RWPE2 (cell line): ENCODE measurements around the gene TRIO.

Source experiments
- ATAC-seq: fragments of 200-7000 bp; cut with Tn5 transposase; 3 replicates; pipeline ENCODE4 v1.9.1; 2021; ENCODE audit warnings: low read depth
- DNase-seq: peaks from one replicate; pipeline ENCODE4 v3.0.0-alpha.2; 2020; ENCODE audit warnings: low spot score
- H3K27ac ChIP-seq: fragments of 450-650 bp; 2 replicates; pipeline ENCODE4 v1.5.1; 2017; ENCODE audit warnings: mild to moderate bottlenecking; ENCODE audit not compliant: poor library complexity, severe bottlenecking
- H3K27me3 ChIP-seq: fragments of 250-450 bp; sonication (Bioruptor Pico); 2 replicates; pipeline ENCODE4 v1.5.1; 2021; ENCODE audit warnings: mild to moderate bottlenecking, moderate library complexity; ENCODE audit not compliant: insufficient read depth, poor library complexity, severe bottlenecking
- H3K36me3 ChIP-seq: fragments of 250-450 bp; sonication (Bioruptor Pico); 2 replicates; pipeline ENCODE4 v1.5.1; 2020; ENCODE audit warnings: low read depth, mild to moderate bottlenecking, moderate library complexity
- H3K4me1 ChIP-seq: fragments of 250-450 bp; sonication (Bioruptor Pico); 2 replicates; pipeline ENCODE4 v1.5.1; 2021; ENCODE audit warnings: mild to moderate bottlenecking, moderate library complexity; ENCODE audit not compliant: insufficient read depth, poor library complexity, severe bottlenecking
- H3K4me3 ChIP-seq: fragments of 250-450 bp; sonication (Bioruptor Pico); 2 replicates; pipeline ENCODE4 v1.5.1; 2021; ENCODE audit warnings: mild to moderate bottlenecking, moderate library complexity; ENCODE audit not compliant: severe bottlenecking
- H3K9me3 ChIP-seq: fragments of 250-450 bp; sonication (Bioruptor Pico); 2 replicates; pipeline ENCODE4 v1.5.1; 2021; ENCODE audit warnings: mild to moderate bottlenecking, moderate library complexity; ENCODE audit not compliant: severe bottlenecking
- TF ChIP-seq, protein P1 (sequence below): fragments of 450-650 bp; IDR thresholded peaks from one replicate; pipeline ENCODE4 v1.5.1; 2017; ENCODE audit warnings: mild to moderate bottlenecking, moderate library complexity; ENCODE audit not compliant: poor library complexity, severe bottlenecking

The TRIO gene

DNA sequence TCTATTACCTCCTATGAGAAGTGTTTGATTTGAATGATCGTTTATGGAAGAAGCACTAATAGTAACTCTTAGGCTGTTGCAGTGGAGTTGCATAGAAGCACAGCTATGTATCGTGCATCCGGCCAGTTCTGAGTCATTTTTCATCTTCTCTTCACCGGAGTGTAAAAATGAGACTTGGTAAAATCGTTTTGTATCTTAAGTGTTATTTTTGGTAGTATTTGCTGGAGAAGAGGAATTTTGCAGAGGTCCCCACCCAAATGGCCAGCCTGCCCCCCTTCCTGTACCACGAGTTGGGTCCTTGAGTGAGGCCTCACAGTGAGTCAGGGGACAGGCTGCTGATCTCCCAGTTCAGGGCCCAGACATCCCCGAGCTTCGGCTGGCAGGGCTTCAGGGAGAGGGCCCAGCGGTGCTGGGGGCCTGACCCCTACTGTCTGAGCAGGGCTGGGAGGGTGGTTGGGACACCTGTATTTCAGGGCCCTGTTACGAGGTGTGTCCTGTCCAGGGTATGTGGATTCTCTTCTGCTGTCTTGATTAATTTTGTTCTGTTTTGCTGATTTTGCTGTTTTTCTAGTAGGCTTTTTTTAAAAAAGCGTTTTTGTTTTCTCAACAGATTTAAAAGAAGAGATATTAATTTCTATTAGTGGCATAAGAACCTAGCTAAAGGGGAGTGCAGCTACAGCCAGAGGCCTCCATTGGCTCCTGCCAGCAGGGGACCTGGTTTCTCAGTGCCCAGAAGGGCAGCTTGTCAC, 210.8 kb downstream of the TRIO start:
- Histone ChIP-seq H3K27ac (no peak overlapping the region), H3K4me3 (no peak overlapping the region), H3K4me1 (no peaks in the 10 kb centered on the region), H3K9me3 (no peaks in the 10 kb centered on the region), H3K36me3 (peaks cover 52% of the 10 kb centered on the region), H3K27me3 (no peaks in the 10 kb centered on the region)
- no peak for ATAC-seq
- TF ChIP-seq, protein P1, sequence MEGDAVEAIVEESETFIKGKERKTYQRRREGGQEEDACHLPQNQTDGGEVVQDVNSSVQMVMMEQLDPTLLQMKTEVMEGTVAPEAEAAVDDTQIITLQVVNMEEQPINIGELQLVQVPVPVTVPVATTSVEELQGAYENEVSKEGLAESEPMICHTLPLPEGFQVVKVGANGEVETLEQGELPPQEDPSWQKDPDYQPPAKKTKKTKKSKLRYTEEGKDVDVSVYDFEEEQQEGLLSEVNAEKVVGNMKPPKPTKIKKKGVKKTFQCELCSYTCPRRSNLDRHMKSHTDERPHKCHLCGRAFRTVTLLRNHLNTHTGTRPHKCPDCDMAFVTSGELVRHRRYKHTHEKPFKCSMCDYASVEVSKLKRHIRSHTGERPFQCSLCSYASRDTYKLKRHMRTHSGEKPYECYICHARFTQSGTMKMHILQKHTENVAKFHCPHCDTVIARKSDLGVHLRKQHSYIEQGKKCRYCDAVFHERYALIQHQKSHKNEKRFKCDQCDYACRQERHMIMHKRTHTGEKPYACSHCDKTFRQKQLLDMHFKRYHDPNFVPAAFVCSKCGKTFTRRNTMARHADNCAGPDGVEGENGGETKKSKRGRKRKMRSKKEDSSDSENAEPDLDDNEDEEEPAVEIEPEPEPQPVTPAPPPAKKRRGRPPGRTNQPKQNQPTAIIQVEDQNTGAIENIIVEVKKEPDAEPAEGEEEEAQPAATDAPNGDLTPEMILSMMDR: no peak
- no peak for DNase-seq

GRCh38 chr5:14355391-14355790, 212.2 kb downstream of the TRIO start:
- Histone ChIP-seq H3K9me3 (no peaks in the 10 kb centered on the region), H3K27me3 (no peaks in the 10 kb centered on the region), H3K27ac (no peak overlapping the region), H3K4me1 (no peaks in the 10 kb centered on the region), H3K4me3 (no peak overlapping the region), H3K36me3 (peaks cover 58% of the 10 kb centered on the region)
- TF ChIP-seq, protein P1: no peak
- DNase-seq (no peak), ATAC-seq (no peak)

DNA sequence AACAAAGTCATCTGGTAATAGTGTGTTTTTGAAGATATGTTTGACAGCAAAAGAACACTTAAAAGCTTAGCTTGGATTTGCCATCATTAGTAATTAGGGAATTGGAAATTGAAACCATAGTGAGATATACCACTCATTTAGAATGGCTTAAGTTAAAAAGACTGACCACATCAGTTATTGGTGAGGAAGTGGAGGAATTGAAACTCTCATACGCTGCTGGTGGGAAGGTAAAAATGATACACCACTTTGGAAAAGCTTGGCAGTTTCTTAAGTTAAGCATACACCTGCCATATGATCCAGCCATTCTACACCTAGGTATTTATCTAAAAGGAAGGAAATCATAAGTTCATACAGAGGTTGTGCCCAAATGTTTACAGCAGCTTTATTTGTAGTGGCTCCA, 213.2 kb downstream of the TRIO start:
- peaks cover 67% of the 10 kb centered on the region for H3K36me3 ChIP-seq
- DNase-seq (no peak), ATAC-seq (no peak)
- H3K27ac ChIP-seq: no peak overlapping the region
- H3K9me3 ChIP-seq: no peaks in the 10 kb centered on the region
- TF ChIP-seq, protein P1: no peak
- H3K4me3 ChIP-seq: no peak overlapping the region
- H3K27me3 ChIP-seq: no peaks in the 10 kb centered on the region
- H3K4me1 ChIP-seq: no peaks in the 10 kb centered on the region

DNA sequence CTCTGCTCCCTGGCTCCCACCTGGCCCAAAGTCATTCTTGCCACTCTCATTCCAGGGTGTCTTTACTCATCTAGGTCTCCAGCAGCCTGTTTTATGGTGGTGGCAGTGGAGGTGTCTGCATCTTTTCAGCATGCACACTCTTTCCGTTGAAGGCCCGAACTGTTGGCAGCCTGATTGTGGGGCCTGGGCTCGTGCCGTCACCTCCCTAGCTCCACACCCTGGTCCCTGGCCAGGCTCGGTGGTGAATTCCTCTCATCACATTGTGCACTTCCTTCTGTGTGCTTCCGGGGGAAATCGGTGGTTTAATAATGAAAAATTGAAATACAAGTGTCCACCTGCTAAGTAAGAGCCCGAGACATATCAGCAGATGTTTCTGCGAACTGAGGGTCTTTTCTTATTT, 214.3 kb downstream of the TRIO start:
- no peak overlapping the region for H3K4me3 ChIP-seq
- no peaks in the 10 kb centered on the region for H3K4me1 ChIP-seq
- no peak overlapping the region for H3K27ac ChIP-seq
- DNase-seq (no peak), ATAC-seq (no peak)
- H3K27me3 ChIP-seq: no peaks in the 10 kb centered on the region
- no peaks in the 10 kb centered on the region for H3K9me3 ChIP-seq
- TF ChIP-seq, protein P1: no peak
- H3K36me3 ChIP-seq: peaks cover 75% of the 10 kb centered on the region

- Histone ChIP-seq H3K4me3 (no peak overlapping the region), H3K4me1 (no peaks in the 10 kb centered on the region), H3K27ac (no peak overlapping the region), H3K36me3 (peaks cover 76% of the 10 kb centered on the region), H3K27me3 (no peaks in the 10 kb centered on the region), H3K9me3 (no peaks in the 10 kb centered on the region)
- DNase-seq: no peak
- TF ChIP-seq, protein P1: no peak
- ATAC-seq: no peak
These were observed 214.7 kb downstream of the TRIO start for GRCh38 chr5:14357851-14358250.
